CD4-positive, alpha-beta T cell treated with Interleukin-6 for 4 hours (primary cell): ENCODE data around the gene GNA12.

Source experiments
- DNase-seq: peaks from one replicate; pipeline ENCODE4 v3.0.0-alpha.2; 2020; ENCODE audit warnings: mixed read lengths

The GNA12 gene

GRCh38 chr7:2802101-2802500, 42.0 kb downstream of the GNA12 start:
- DNase-seq: no peak

GRCh38 chr7:2800931-2801688, 43.0 kb downstream of the GNA12 start:
- DNase-seq: peak; percentile 10

GRCh38 chr7:2800220-2800930, 43.7 kb downstream of the GNA12 start:
- DNase-seq: no peak

GRCh38 chr7:2799253-2799652, 44.9 kb downstream of the GNA12 start:
- DNase-seq: no peak

- DNase-seq: no peak
Measured at GRCh38 chr7:2798669-2799068, 45.4 kb downstream of the GNA12 start.

GRCh38 chr7:2796358-2797352, 47.5 kb downstream of the GNA12 start:
- DNase-seq: no peak

GRCh38 chr7:2795906-2796305, 48.2 kb downstream of the GNA12 start:
- no peak for DNase-seq

GRCh38 chr7:2794836-2795636, 49.1 kb downstream of the GNA12 start:
- no peak for DNase-seq

- DNase-seq: no peak
Measured at GRCh38 chr7:2792856-2793487, 51.1 kb downstream of the GNA12 start.

- no peak for DNase-seq
Measured at GRCh38 chr7:2792235-2792634, 51.9 kb downstream of the GNA12 start.

GRCh38 chr7:2791390-2791789, 52.7 kb downstream of the GNA12 start:
- DNase-seq: no peak

- no peak for DNase-seq
Measured at GRCh38 chr7:2787251-2787951, 56.7 kb downstream of the GNA12 start.

- no peak for DNase-seq
Measured at GRCh38 chr7:2786607-2787116, 57.4 kb downstream of the GNA12 start.

GRCh38 chr7:2785071-2785500, 59.0 kb downstream of the GNA12 start:
- DNase-seq: no peak

GRCh38 chr7:2782565-2782964, 61.5 kb downstream of the GNA12 start:
- DNase-seq: no peak

GRCh38 chr7:2782121-2782520, 62.0 kb downstream of the GNA12 start:
- no peak for DNase-seq

- no peak for DNase-seq
Measured at GRCh38 chr7:2781636-2782035, 62.5 kb downstream of the GNA12 start.

- no peak for DNase-seq
Measured at GRCh38 chr7:2779051-2779450, 65.1 kb downstream of the GNA12 start.

- DNase-seq: no peak
Measured at GRCh38 chr7:2777898-2778535, 66.1 kb downstream of the GNA12 start.

GRCh38 chr7:2776401-2776800, 67.7 kb downstream of the GNA12 start:
- no peak for DNase-seq
